CD4-positive, alpha-beta T cell treated with Interleukin-4 for 1 hour (primary cell): ENCODE measurements around the gene CNTD1.
A peak's percentile ranks its signal among the peaks of the same experiment; 100 is the strongest.
"Not testable (repeated sequence)": the region's sequence is repeated elsewhere in the genome, so short reads cannot be mapped to it uniquely, and the experiment has no call there.

ENCODE experiments used
- DNase-seq, 2 donors: peaks; one replicate each; pipeline ENCODE4 v3.0.0-alpha.2; 2020 to 2022

The CNTD1 gene

DNA sequence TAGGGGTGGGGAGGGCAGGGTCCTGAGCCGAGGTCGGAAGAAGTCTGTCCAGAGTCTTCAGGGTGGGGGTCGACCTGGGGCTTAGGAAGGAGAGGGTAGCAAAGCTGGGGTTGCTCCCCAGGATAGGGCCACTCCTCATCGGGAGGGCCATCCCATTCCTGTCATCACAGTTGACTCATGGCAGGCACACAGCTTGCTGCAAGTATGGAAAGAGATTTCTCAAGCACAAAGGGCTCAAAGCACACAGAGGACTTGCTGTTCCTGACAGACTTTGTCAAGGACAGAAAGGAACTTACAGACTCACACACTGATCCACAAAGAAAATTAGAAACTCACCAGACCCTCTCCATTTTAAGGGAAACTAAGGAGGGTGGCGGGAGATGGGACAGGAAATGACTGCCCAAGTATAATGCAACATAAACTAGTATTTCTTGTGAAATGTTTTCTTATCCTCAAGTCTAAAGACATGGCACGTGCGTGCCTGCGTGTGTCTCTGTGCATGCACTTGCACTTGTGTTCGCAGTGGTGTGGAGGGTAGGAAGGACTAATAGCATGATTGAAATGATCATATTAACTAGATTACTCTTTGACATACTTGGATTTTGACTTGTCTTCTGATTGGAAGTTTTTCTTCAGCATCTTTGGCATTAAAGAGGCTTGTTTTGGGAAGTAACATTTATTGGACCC, 48.1 kb downstream of the CNTD1 start:
- DNase-seq = no peak

DNA sequence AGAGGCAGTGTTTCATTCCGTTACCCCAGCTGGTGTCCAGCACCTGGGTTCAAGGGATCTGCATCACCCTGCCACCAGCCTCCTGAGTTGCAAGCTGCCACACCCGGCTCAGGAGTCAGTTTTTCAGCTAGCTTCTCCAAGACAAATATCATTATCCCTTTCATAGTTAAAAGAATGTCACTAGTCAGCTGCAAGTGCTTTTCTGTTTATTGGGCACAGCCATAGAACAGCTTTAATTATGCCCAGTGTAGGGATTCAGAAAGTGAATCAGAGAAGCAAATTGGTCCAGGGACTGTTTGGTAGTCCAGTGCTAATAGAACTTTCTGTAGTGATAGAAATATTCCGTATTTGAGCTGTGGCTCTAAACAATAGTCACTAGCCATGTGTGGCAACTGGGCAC, 49.4 kb downstream of the CNTD1 start:
- no peak for DNase-seq

DNA sequence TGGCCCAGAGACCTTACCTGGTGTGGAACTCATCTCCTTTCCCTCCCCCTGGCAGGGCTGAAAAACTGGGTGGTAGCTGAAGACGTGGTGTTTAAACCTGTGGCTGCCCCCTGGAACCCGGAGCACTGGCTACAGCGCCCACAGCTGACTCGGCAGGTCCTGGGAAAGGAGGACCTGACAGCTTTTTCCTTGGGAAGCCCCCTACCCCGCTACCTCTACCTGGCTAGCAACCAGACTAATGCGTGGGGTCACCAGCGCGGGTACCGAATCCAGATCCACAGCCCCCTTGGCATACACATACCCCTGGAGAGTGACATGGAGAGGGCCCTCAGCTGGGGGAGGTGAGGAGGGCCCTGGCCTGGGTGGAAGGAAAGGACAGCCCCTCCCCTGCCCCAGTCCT, 50.4 kb downstream of the CNTD1 start:
- no peak for DNase-seq

DNA sequence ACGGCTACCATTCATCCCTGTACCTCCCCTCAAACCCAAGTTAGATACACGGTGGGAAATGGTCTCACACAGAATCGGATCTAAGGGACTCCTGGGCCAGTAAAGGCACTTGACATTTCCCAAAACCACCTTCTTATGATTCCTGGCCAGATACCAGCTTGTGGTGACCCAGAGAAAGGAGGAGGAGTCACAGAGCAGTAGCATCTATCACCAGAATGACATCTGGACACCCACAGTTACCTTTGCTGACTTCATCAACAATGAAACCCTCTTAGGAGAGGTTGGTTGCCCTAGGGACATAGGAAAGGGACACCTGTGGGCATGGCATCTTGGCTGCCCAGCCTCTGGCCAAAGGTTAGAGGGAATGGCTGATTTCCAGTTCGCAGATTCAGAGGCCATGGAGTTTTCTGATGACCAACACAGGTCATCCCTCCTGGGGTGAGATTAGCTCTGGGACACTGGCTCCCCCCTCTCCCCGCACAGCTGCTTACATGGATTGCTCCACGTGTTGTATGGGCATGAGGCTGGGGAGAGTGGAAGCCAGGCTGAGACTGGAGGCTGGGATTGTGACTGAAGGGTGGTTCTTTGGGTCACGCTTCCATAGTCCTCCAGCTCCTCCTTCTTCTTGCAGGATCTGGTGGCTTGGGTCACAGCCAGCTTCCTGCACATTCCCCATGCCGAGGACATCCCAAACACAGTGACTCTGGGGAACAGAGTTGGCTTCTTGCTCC, 51.0 kb downstream of the CNTD1 start:
- no peak for DNase-seq

DNA sequence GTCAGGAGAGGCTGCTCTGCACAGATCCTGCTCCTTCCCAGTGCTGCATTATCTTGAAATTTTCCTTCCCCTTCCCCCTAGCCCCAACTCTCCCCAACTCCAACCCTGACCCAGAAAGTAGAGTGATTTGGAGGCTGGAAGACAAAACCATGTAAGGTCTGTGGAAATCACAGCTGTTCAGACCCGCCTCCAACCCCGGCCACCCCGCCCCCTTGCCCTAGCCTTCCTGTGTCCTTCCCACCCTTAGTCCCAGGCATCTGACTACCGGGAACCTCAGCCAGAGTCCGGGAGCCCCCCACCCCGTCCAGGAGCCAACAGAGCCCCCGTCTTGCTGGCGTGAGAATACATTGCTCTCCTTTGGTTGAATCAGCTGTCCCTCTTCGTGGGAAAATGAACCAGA, 52.3 kb downstream of the CNTD1 start, which contains the start of gene AOC3:
Gene AOC3, plus strand, starts transcription at position 246 of the 400 bp plus-strand sequence. Its CDS starts 145 bp downstream, at position 391.
- no peak for DNase-seq

DNA sequence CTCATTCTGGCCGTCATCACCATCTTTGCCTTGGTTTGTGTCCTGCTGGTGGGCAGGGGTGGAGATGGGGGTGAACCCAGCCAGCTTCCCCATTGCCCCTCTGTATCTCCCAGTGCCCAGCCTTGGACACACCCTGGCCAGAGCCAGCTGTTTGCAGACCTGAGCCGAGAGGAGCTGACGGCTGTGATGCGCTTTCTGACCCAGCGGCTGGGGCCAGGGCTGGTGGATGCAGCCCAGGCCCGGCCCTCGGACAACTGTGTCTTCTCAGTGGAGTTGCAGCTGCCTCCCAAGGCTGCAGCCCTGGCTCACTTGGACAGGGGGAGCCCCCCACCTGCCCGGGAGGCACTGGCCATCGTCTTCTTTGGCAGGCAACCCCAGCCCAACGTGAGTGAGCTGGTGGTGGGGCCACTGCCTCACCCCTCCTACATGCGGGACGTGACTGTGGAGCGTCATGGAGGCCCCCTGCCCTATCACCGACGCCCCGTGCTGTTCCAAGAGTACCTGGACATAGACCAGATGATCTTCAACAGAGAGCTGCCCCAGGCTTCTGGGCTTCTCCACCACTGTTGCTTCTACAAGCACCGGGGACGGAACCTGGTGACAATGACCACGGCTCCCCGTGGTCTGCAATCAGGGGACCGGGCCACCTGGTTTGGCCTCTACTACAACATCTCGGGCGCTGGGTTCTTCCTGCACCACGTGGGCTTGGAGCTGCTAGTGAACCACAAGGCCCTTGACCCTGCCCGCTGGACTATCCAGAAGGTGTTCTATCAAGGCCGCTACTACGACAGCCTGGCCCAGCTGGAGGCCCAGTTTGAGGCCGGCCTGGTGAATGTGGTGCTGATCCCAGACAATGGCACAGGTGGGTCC, 52.9 kb downstream of the CNTD1 start:
- DNase-seq = not testable (repeated sequence)

DNA sequence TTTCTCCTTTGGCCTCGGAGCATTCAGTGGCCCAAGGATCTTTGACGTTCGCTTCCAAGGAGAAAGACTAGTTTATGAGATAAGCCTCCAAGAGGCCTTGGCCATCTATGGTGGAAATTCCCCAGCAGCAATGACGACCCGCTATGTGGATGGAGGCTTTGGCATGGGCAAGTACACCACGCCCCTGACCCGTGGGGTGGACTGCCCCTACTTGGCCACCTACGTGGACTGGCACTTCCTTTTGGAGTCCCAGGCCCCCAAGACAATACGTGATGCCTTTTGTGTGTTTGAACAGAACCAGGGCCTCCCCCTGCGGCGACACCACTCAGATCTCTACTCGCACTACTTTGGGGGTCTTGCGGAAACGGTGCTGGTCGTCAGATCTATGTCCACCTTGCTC, 53.7 kb downstream of the CNTD1 start:
- DNase-seq = no peak

DNA sequence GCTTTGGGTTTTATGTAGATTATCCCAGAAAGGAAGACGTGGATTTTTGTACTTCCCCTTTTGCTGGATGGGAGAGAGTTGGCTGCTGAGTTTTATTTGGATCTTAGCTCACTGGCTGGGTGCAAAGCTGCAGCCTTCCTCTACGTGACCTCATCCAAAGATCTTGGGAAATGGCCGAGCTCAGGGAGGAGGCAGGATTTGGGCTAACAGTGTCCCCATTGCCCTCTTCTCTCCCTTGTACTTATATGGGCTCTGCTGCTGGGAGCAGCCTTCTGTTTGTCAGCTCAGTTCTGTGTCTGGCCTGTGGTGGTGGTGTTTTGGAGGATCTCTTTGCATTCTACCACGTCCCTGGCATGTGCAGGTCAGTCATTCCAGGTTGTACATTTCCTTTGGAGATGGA, 54.3 kb downstream of the CNTD1 start:
- DNase-seq = no peak

DNA sequence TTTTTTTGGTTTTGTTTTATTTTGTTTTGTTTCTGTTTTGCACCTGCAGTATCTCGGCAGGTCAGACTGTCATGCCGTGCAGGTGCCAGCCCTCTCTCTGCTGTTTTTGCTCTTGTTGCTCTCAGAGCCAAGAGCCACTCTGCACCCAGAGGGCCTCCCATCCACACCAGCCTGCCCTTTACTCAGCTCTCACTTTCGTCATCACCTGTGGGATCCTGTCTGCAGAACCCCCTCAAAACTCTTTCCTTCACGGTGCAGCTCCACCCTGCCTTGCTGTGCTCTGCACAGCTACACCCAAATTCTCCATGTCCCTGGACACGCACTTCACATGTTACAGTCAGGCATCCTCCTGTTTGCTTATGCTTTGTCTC, 54.9 kb downstream of the CNTD1 start:
- DNase-seq = no peak

DNA sequence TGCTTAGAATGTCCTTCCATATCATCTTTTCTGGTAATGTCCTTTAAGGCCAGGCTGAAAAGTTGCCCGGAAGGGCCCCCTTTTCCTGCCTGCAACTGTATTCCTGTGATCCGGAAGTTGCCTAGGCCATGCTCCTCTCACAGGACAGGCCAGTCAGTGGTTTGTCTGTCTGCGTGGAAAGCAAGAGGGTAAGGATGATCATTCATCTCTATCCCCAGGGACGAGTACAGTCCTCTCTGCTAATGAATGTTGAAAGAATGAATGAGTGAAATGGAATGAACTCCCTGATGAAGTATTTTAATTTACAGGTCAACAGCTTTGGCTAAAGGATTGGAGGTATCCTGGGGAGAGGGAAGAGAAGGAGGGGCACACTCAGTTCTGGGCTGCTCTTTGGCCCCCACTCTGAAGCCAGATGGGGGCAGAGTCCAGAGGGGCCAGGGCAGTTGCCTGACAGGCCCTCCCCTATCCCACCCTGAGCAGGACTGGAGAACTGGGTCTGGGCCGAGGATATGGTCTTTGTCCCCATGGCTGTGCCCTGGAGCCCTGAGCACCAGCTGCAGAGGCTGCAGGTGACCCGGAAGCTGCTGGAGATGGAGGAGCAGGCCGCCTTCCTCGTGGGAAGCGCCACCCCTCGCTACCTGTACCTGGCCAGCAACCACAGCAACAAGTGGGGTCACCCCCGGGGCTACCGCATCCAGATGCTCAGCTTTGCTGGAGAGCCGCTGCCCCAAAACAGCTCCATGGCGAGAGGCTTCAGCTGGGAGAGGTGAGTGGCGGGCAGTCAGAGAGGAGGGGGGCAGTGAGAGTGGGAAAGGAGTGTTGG, 55.5 kb downstream of the CNTD1 start:
- no peak for DNase-seq

DNA sequence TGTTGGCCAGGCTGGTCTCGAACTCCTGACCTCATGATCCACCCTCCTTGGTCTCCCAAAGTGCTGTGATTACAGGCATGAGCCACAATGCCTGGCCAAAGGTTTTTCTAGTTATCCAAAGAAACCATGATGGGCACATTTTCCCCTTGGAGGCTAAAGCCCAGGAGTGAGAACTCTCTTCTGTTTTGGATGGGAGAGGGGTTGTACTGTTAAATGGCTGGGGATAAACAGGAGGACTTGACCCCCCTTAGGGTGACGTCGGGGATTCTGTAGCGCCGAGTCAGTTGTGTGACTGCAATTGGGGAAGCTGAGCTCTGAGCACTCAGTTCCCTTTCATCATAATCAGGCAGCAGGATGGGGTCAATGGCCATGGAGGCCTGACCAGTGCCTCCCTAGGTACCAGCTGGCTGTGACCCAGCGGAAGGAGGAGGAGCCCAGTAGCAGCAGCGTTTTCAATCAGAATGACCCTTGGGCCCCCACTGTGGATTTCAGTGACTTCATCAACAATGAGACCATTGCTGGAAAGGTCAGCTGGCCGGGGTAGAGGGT, 56.5 kb downstream of the CNTD1 start:
- peak in 1 of 2 donors; percentile 19 for DNase-seq

DNA sequence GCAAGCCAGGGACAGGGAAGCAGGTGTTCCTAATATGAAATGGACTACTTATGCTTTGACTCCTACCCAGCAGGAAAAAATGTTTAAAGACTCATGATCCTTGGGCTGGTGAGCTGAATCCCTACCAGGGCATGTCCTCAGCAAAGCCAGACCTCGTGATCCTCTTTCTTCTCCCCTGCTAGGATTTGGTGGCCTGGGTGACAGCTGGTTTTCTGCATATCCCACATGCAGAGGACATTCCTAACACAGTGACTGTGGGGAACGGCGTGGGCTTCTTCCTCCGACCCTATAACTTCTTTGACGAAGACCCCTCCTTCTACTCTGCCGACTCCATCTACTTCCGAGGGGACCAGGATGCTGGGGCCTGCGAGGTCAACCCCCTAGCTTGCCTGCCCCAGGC, 57.4 kb downstream of the CNTD1 start:
- not testable (repeated sequence) for DNase-seq

DNA sequence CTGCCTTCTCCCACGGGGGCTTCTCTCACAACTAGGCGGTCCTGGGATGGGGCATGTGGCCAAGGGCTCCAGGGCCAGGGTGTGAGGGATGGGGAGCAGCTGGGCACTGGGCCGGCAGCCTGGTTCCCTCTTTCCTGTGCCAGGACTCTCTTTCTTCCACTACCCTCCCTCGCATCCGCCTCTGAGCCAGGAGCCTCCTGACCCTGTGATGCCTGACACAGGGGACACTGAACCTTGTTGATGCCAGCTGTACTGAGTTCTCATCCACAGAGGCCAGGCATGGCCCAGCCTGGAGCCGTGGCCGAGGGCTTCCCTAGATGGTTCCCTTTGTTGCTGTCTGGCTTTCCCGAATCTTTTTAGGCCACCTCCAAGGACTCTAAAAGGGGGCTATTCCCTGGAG, 57.9 kb downstream of the CNTD1 start:
- not testable (repeated sequence) for DNase-seq

DNA sequence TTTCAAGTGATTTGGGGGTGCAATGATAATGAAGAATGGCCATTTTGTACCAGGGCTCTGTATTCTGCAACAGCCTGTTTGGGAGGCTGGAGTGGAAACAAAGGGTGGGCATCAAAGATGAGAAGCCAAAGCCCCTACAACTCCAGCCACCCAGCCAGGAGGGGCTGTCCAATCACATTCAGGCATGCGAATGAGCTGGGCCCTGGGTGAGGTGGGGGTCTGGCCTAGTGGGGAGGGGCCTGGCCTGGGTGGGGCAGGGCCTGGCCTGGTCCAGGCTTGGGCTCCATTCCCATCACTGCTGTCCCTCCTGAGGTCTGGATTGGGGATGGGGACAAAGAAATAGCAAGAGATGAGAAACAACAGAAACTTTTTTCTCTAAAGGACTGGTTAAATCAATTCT, 58.7 kb downstream of the CNTD1 start:
- no peak for DNase-seq
